Neural progenitor cell (in vitro differentiated cells): ENCODE measurements around the gene MUC6. TPM values are rescaled to one million over a fixed set of nuclear protein-coding genes. Genes with fewer than 3 reads are reported as not detected.

Experiments
- DNase-seq: peaks from one replicate; pipeline ENCODE4 v3.0.0-alpha.2; 2016; ENCODE audit warnings: low spot score
- H2AFZ ChIP-seq: fragments of 200-600 bp; sonication (generic); replicated peaks from 2 replicates; pipeline ENCODE4 v1.6.1; 2016; ENCODE audit warnings: antibody characterized with exemption
- H3F3A ChIP-seq: fragments of 200-600 bp; sonication (generic); 2 replicates; pipeline ENCODE4 v1.6.1; 2016; ENCODE audit warnings: antibody characterized with exemption, low read depth
- H3K27ac ChIP-seq: fragments of 200-600 bp; sonication (generic); 2 replicates; pipeline ENCODE4 v1.5.1; 2016; ENCODE audit warnings: mild to moderate bottlenecking
- H3K27me3 ChIP-seq: fragments of 200-600 bp; sonication (generic); 2 replicates; pipeline ENCODE4 v1.6.1; 2016; ENCODE audit warnings: mild to moderate bottlenecking, moderate library complexity
- H3K36me3 ChIP-seq: fragments of 200-600 bp; sonication (generic); 2 replicates; pipeline ENCODE4 v1.5.1; 2016
- H3K4me1 ChIP-seq: fragments of 200-600 bp; sonication (generic); 2 replicates; pipeline ENCODE4 v1.6.1; 2016; ENCODE audit warnings: mixed run types
- H3K4me2 ChIP-seq: fragments of 200-600 bp; sonication (generic); 2 replicates; pipeline ENCODE4 v1.6.1; 2016
- H3K4me3 ChIP-seq: fragments of 200-600 bp; sonication (generic); 2 replicates; pipeline ENCODE4 v1.5.1; 2016
- H3K79me2 ChIP-seq: fragments of 200-600 bp; sonication (generic); 2 replicates; pipeline ENCODE4 v1.6.1; 2016; ENCODE audit warnings: low read depth
- H3K9ac ChIP-seq: fragments of 200-600 bp; sonication (generic); 2 replicates; pipeline ENCODE4 v1.6.1; 2016
- H3K9me3 ChIP-seq: fragments of 200-600 bp; sonication (generic); 2 replicates; pipeline ENCODE4 v1.5.1; 2016; ENCODE audit warnings: low read depth
- H4K20me1 ChIP-seq: fragments of 200-600 bp; sonication (generic); 2 replicates; pipeline ENCODE4 v1.6.1; 2016; ENCODE audit warnings: low read depth
- H3K27ac Mint-ChIP-seq: 3 replicates; pipeline ENCODE4 v1.8.0; 2021; ENCODE audit warnings: mixed read lengths
- H3K27me3 Mint-ChIP-seq: 2 replicates; pipeline ENCODE4 v1.8.0; 2022; ENCODE audit warnings: low read depth, mild to moderate bottlenecking, inconsistent platforms, moderate library complexity, mixed read lengths; ENCODE audit not compliant: insufficient read depth
- H3K36me3 Mint-ChIP-seq: 3 replicates; pipeline ENCODE4 v1.8.0; 2021; ENCODE audit warnings: mixed read lengths
- H3K4me1 Mint-ChIP-seq: 3 replicates; pipeline ENCODE4 v1.8.0; 2021; ENCODE audit warnings: mixed read lengths
- H3K4me3 Mint-ChIP-seq: 3 replicates; pipeline ENCODE4 v1.8.0; 2021; ENCODE audit warnings: mild to moderate bottlenecking, moderate library complexity, mixed read lengths
- H3K9me3 Mint-ChIP-seq: 3 replicates; pipeline ENCODE4 v1.8.0; 2020; ENCODE audit warnings: mixed read lengths
- CTCF ChIP-seq: fragments of 200-600 bp; sonication (generic); IDR thresholded peaks from 2 replicates; pipeline ENCODE4 v1.5.1; 2017; ENCODE audit warnings: antibody characterized with exemption, mild to moderate bottlenecking
- EZH2 ChIP-seq: fragments of 200-600 bp; sonication (generic); IDR thresholded peaks from 2 replicates; pipeline ENCODE4 v1.6.1; 2017; ENCODE audit warnings: antibody characterized with exemption, mild to moderate bottlenecking, moderate library complexity
- EZH2phosphoT487 ChIP-seq: fragments of 200-600 bp; sonication (generic); IDR thresholded peaks from 2 replicates; pipeline ENCODE4 v1.6.1; 2017; ENCODE audit warnings: antibody characterized with exemption
- total RNA-seq: library from RNA; depleted of rRNA; stranded (reverse); fragments of >200 nt; gene quantifications from 2 replicates; pipeline ENCODE4 v1.2.3, GENCODE V29; 2015; ENCODE audit warnings: low replicate concordance

MUC6 gene
- total RNA-seq, 1 donor from 2014 or later, result not detected

- Histone ChIP-seq H3K4me2 (no peak overlapping the region), H3K36me3 (no peaks in the 10 kb centered on the region), H3K27me3 (no peaks in the 10 kb centered on the region), H3K4me1 (no peaks in the 10 kb centered on the region), H3K27ac (peak overlapping the region; percentile 34), H3F3A (no peaks in the 10 kb centered on the region), H3K4me3 (no peak overlapping the region), H4K20me1 (peaks cover 9% of the 10 kb centered on the region), H3K9ac (no peak overlapping the region), H3K9me3 (no peaks in the 10 kb centered on the region), H3K79me2 (no peaks in the 10 kb centered on the region), H2AFZ (no peak overlapping the region)
- peak overlapping the region; percentile 92 for H3K27ac Mint-ChIP-seq
- peak; percentile 24 for DNase-seq
- H3K36me3 Mint-ChIP-seq, result peaks cover 14% of the 10 kb centered on the region
- H3K9me3 Mint-ChIP-seq, result no peaks in the 10 kb centered on the region
- peak overlapping the region; percentile 40 for H3K4me3 Mint-ChIP-seq
- peaks cover 10% of the 10 kb centered on the region for H3K27me3 Mint-ChIP-seq
- peaks cover 12% of the 10 kb centered on the region for H3K4me1 Mint-ChIP-seq
- no peak for TF ChIP-seq EZH2
- TF ChIP-seq CTCF, result no peak
- TF ChIP-seq EZH2phosphoT487, result no peak
These were observed 40.6 kb downstream of the MUC6 start for GRCh38 chr11:995752-996420.

- Histone ChIP-seq H3K27ac (peak overlapping the region; percentile 1), H4K20me1 (peaks cover 9% of the 10 kb centered on the region), H3F3A (no peaks in the 10 kb centered on the region), H2AFZ (no peak overlapping the region), H3K4me2 (no peak overlapping the region), H3K79me2 (no peaks in the 10 kb centered on the region), H3K4me3 (no peak overlapping the region), H3K27me3 (no peaks in the 10 kb centered on the region), H3K4me1 (no peaks in the 10 kb centered on the region), H3K36me3 (no peaks in the 10 kb centered on the region), H3K9ac (no peak overlapping the region), H3K9me3 (no peaks in the 10 kb centered on the region)
- Mint-ChIP-seq H3K27ac (peak overlapping the region; percentile 86), H3K27me3 (peaks cover 9% of the 10 kb centered on the region), H3K36me3 (peaks cover 12% of the 10 kb centered on the region), H3K4me1 (peaks cover 12% of the 10 kb centered on the region), H3K4me3 (no peak overlapping the region), H3K9me3 (no peaks in the 10 kb centered on the region)
- no peak for TF ChIP-seq CTCF
- no peak for DNase-seq
These were observed 41.3 kb downstream of the MUC6 start for GRCh38 chr11:995044-995751.

- no peak for DNase-seq
- H3K27me3 Mint-ChIP-seq, result peaks cover 6% of the 10 kb centered on the region
- TF ChIP-seq CTCF (no peak), EZH2 (no peak), EZH2phosphoT487 (no peak)
- H3K4me2 ChIP-seq, result no peak overlapping the region
- no peak overlapping the region for H2AFZ ChIP-seq
- peaks cover 12% of the 10 kb centered on the region for H3K36me3 Mint-ChIP-seq
- no peak overlapping the region for H3K4me3 Mint-ChIP-seq
- H3K79me2 ChIP-seq, result no peaks in the 10 kb centered on the region
- peaks cover 9% of the 10 kb centered on the region for H4K20me1 ChIP-seq
- no peak overlapping the region for H3K4me3 ChIP-seq
- no peak overlapping the region for H3K27ac Mint-ChIP-seq
- H3K9ac ChIP-seq, result no peak overlapping the region
- peaks cover 12% of the 10 kb centered on the region for H3K4me1 Mint-ChIP-seq
- no peaks in the 10 kb centered on the region for H3K36me3 ChIP-seq
- H3K9me3 Mint-ChIP-seq, result no peaks in the 10 kb centered on the region
- H3K4me1 ChIP-seq, result no peaks in the 10 kb centered on the region
- no peaks in the 10 kb centered on the region for H3K27me3 ChIP-seq
- H3K9me3 ChIP-seq, result no peaks in the 10 kb centered on the region
- no peaks in the 10 kb centered on the region for H3F3A ChIP-seq
- no peak overlapping the region for H3K27ac ChIP-seq
These were observed 42.8 kb downstream of the MUC6 start for GRCh38 chr11:993632-994167.
